ENCODE data around the gene MCCD1. TPM values are rescaled to one million over a fixed set of nuclear protein-coding genes. Genes with fewer than 3 reads are reported as not detected.

Gene MCCD1
- total RNA-seq, 1 donor from 2014 or later, result not detected

DNA sequence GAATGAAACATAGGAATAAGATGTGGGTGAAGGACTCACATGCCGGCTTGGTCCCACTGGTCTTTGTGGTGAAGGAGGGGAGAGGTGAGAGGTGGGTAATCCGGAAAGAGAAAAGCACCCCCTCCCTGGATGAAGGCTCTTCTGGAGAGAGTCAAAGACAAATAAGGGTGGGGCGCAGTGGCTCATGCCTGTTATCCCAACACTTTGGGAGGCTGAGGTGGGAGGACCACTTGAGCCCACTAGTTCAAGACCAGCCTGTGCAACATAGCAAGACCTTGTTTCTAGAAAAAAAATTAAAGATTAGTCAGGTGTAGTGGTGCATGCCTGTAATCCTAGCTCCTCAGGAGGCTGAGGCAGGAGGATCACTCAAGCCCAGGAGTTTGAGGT is 50.4 kb downstream of the MCCD1 start:
- intact Hi-C loops (cut with micrococcal nuclease), result no loop called here
- DNase-seq (no peak), ATAC-seq (no peak)

Other genes starting within 250 kb of the MCCD1 start
- gene HLA-B, start 171.8 kb upstream of the MCCD1 start, total RNA-seq, result 431 TPM
- 10.3 TPM for gene MICA, start 125.4 kb upstream of the MCCD1 start, total RNA-seq
- gene MICB, start 30.8 kb upstream of the MCCD1 start, total RNA-seq, result 1.7 TPM
- gene DDX39B, start 13.0 kb downstream of the MCCD1 start, total RNA-seq, result 176 TPM
- gene ATP6V1G2, start 17.6 kb downstream of the MCCD1 start, total RNA-seq, result 2.1 TPM
- gene NFKBIL1, start 18.6 kb downstream of the MCCD1 start, total RNA-seq, result 12.7 TPM
- gene LTA, start 43.3 kb downstream of the MCCD1 start, total RNA-seq, result not detected
- gene TNF, start 46.6 kb downstream of the MCCD1 start, total RNA-seq, result 0.35 TPM
- gene LTB, start 53.5 kb downstream of the MCCD1 start, total RNA-seq, result 0.40 TPM
- gene LST1, start 57.3 kb downstream of the MCCD1 start, total RNA-seq, result 6.9 TPM
- gene NCR3, start 64.0 kb downstream of the MCCD1 start, total RNA-seq, result not detected
- gene AIF1, start 86.3 kb downstream of the MCCD1 start, total RNA-seq, result 15.5 TPM
- 76.9 TPM for gene PRRC2A, start 91.8 kb downstream of the MCCD1 start, total RNA-seq
- 283 TPM for gene BAG6, start 123.7 kb downstream of the MCCD1 start, total RNA-seq
- 2.4 TPM for gene APOM, start 126.9 kb downstream of the MCCD1 start, total RNA-seq
- 18.6 TPM for gene C6orf47, start 131.8 kb downstream of the MCCD1 start, total RNA-seq
- 19.2 TPM for gene GPANK1, start 136.0 kb downstream of the MCCD1 start, total RNA-seq
- 111 TPM for gene CSNK2B, start 137.1 kb downstream of the MCCD1 start, total RNA-seq
- gene LY6G5B, start 141.0 kb downstream of the MCCD1 start, total RNA-seq, result 3.9 TPM
- gene LY6G5C, start 152.1 kb downstream of the MCCD1 start, total RNA-seq, result 1.8 TPM
- 29.0 TPM for gene ABHD16A, start 174.4 kb downstream of the MCCD1 start, total RNA-seq
- not detected for gene LY6G6F, start 177.9 kb downstream of the MCCD1 start, total RNA-seq
- not detected for gene LY6G6D, start 186.4 kb downstream of the MCCD1 start, total RNA-seq
- not detected for gene LY6G6C, start 192.8 kb downstream of the MCCD1 start, total RNA-seq
- gene MPIG6B, start 194.4 kb downstream of the MCCD1 start, total RNA-seq, result 0.52 TPM
- gene DDAH2, start 200.3 kb downstream of the MCCD1 start, total RNA-seq, result 27.6 TPM
- gene CLIC1, start 207.6 kb downstream of the MCCD1 start, total RNA-seq, result 77.4 TPM
- gene MSH5, start 211.0 kb downstream of the MCCD1 start, total RNA-seq, result 1.3 TPM
- gene SAPCD1, start 233.7 kb downstream of the MCCD1 start, total RNA-seq, result 0.47 TPM
- gene VWA7, start 248.4 kb downstream of the MCCD1 start, total RNA-seq, result 12.8 TPM